GM23338 (cell line): ENCODE data around the gene STRA6. TPM values are rescaled to one million over a fixed set of nuclear protein-coding genes. Genes with fewer than 3 reads are reported as not detected.

ENCODE experiments used
- ATAC-seq: fragments of 200-7000 bp; cut with Tn5 transposase; 3 replicates; pipeline ENCODE4 v1.9.1; 2020
- DNase-seq: peaks from one replicate; pipeline ENCODE4 v3.0.0-alpha.2; 2015; ENCODE audit warnings: low spot score
- H2AFZ ChIP-seq: fragments of 200-600 bp; sonication (generic); 2 replicates; pipeline ENCODE4 v1.8.0; 2016; ENCODE audit warnings: antibody characterized with exemption, mild to moderate bottlenecking, moderate library complexity
- H3F3A ChIP-seq: fragments of 200-600 bp; sonication (generic); replicated peaks from 2 replicates; pipeline ENCODE4 v1.8.0; 2017; ENCODE audit warnings: antibody characterized with exemption, mixed run types, low read depth
- H3K27ac ChIP-seq: fragments of 200-600 bp; sonication (generic); 2 replicates; pipeline ENCODE4 v1.6.1; 2016; ENCODE audit warnings: low read depth
- H3K27me3 ChIP-seq: fragments of 200-600 bp; sonication (generic); 2 replicates; pipeline ENCODE4 v1.8.0; 2016; ENCODE audit warnings: mild to moderate bottlenecking, mixed run types, moderate library complexity; ENCODE audit not compliant: insufficient read depth
- H3K36me3 ChIP-seq: fragments of 200-600 bp; sonication (generic); 2 replicates; pipeline ENCODE4 v1.8.0; 2016; ENCODE audit warnings: mild to moderate bottlenecking; ENCODE audit not compliant: insufficient read depth
- H3K4me1 ChIP-seq: fragments of 200-600 bp; sonication (generic); 2 replicates; pipeline ENCODE4 v1.8.0; 2016; ENCODE audit warnings: mild to moderate bottlenecking, moderate library complexity; ENCODE audit not compliant: insufficient read depth
- H3K4me2 ChIP-seq: fragments of 200-600 bp; sonication (generic); 2 replicates; pipeline ENCODE4 v1.7.1; 2017; ENCODE audit warnings: mixed run types
- H3K4me3 ChIP-seq: fragments of 200-600 bp; sonication (generic); 2 replicates; pipeline ENCODE4 v1.6.1; 2016; ENCODE audit warnings: mixed run types
- H3K79me2 ChIP-seq: fragments of 200-600 bp; sonication (generic); replicated peaks from 2 replicates; pipeline ENCODE4 v1.8.0; 2017; ENCODE audit warnings: mild to moderate bottlenecking; ENCODE audit not compliant: insufficient read depth
- H3K9me2 ChIP-seq: fragments of 200-600 bp; sonication (generic); 2 replicates; pipeline ENCODE4 v1.8.0; 2017; ENCODE audit not compliant: insufficient read depth
- H4K20me1 ChIP-seq: fragments of 200-600 bp; sonication (generic); replicated peaks from 2 replicates; pipeline ENCODE4 v1.8.0; 2017; ENCODE audit warnings: mild to moderate bottlenecking; ENCODE audit not compliant: insufficient read depth
- H3K27ac Mint-ChIP-seq: 2 replicates; pipeline ENCODE4 v1.8.0; 2020; ENCODE audit warnings: inconsistent platforms, mild to moderate bottlenecking, moderate library complexity, mixed read lengths
- H3K27me3 Mint-ChIP-seq: 3 replicates; pipeline ENCODE4 v1.8.0; 2022; ENCODE audit warnings: low read depth, mild to moderate bottlenecking, moderate library complexity, mixed read lengths, inconsistent platforms; ENCODE audit not compliant: insufficient read depth, poor library complexity
- H3K36me3 Mint-ChIP-seq: 3 replicates; pipeline ENCODE4 v1.8.0; 2021; ENCODE audit warnings: low read depth, mild to moderate bottlenecking, inconsistent platforms, moderate library complexity, mixed read lengths
- H3K4me1 Mint-ChIP-seq: 3 replicates; pipeline ENCODE4 v1.8.0; 2020; ENCODE audit warnings: mild to moderate bottlenecking, inconsistent platforms, mixed read lengths
- H3K4me3 Mint-ChIP-seq: 3 replicates; pipeline ENCODE4 v1.8.0; 2021; ENCODE audit warnings: moderate library complexity, mild to moderate bottlenecking, inconsistent platforms, mixed read lengths
- H3K9me3 Mint-ChIP-seq: 3 replicates; pipeline ENCODE4 v1.8.0; 2020; ENCODE audit warnings: moderate library complexity, mild to moderate bottlenecking, inconsistent platforms, mixed read lengths
- EZH2 ChIP-seq: fragments of 200-600 bp; sonication (generic); IDR thresholded peaks from one replicate; pipeline ENCODE4 v1.8.0; 2017; ENCODE audit warnings: antibody characterized with exemption, mild to moderate bottlenecking, low read depth; ENCODE audit not compliant: unreplicated experiment
- EZH2phosphoT487 ChIP-seq: fragments of 200-600 bp; sonication (generic); IDR thresholded peaks from one replicate; pipeline ENCODE4 v1.8.1; 2018; ENCODE audit warnings: antibody characterized with exemption; ENCODE audit not compliant: unreplicated experiment
- POLR2AphosphoS5 ChIP-seq: IDR thresholded peaks from 2 replicates; pipeline ENCODE4 v1.6.1; 2016; ENCODE audit warnings: antibody characterized with exemption, low read depth
- STAT1 ChIP-seq: IDR thresholded peaks from one replicate; pipeline ENCODE4 v1.6.1; 2016; ENCODE audit warnings: antibody characterized with exemption; ENCODE audit not compliant: unreplicated experiment
- ZNF114 ChIP-seq: fragments of 250-450 bp; sonication (Bioruptor Pico); IDR thresholded peaks from 2 replicates; pipeline ENCODE4 v1.5.0; 2020; ENCODE audit warnings: mild to moderate bottlenecking, moderate library complexity
- ZNF331 ChIP-seq: fragments of 250-450 bp; sonication (Bioruptor Pico); IDR thresholded peaks from 2 replicates; pipeline ENCODE4 v1.5.0; 2020; ENCODE audit warnings: low read depth, mild to moderate bottlenecking, moderate library complexity
- polyA plus RNA-seq: library from polyadenylated mRNA; unstranded; fragments of >200 nt; fragmentation: Nextera tagmentation; extraction: Ambion mirVana; gene quantifications from 2 replicates; pipeline ENCODE4 v1.2.1, GENCODE V29; 2016
- total RNA-seq: library from RNA; depleted of rRNA; stranded (reverse); fragments of >200 nt; shearing (Covaris generic); gene quantifications from 2 replicates; pipeline ENCODE4 v1.2.3, GENCODE V29; 2014
- TF ChIP-seq, protein P1 (sequence below): IDR thresholded peaks from 2 replicates; pipeline ENCODE4 v1.6.1; 2016; ENCODE audit warnings: antibody characterized with exemption
- TF ChIP-seq, protein P2 (sequence below), 2 experiments: fragments of 200-600 bp in 1 of 2; sonication (generic) in 1 of 2; conservative IDR thresholded peaks; 2 replicates each; pipeline versions ENCODE4 v1.5.1 to v1.6.1; 2016 to 2017; ENCODE audit warnings: antibody characterized with exemption in 2 of 2, low read depth in 2 of 2, mild to moderate bottlenecking in 2 of 2, moderate library complexity in 1 of 2
- TF ChIP-seq, protein P3 (sequence below): fragments of 250-450 bp; sonication (Bioruptor Pico); IDR thresholded peaks from 2 replicates; pipeline ENCODE4 v1.5.0; 2020; ENCODE audit warnings: mild to moderate bottlenecking, moderate library complexity

The STRA6 gene
- total and polyA plus RNA-seq, 2 experiments from 2014 or later: 8.2 to 9.9 TPM

DNA sequence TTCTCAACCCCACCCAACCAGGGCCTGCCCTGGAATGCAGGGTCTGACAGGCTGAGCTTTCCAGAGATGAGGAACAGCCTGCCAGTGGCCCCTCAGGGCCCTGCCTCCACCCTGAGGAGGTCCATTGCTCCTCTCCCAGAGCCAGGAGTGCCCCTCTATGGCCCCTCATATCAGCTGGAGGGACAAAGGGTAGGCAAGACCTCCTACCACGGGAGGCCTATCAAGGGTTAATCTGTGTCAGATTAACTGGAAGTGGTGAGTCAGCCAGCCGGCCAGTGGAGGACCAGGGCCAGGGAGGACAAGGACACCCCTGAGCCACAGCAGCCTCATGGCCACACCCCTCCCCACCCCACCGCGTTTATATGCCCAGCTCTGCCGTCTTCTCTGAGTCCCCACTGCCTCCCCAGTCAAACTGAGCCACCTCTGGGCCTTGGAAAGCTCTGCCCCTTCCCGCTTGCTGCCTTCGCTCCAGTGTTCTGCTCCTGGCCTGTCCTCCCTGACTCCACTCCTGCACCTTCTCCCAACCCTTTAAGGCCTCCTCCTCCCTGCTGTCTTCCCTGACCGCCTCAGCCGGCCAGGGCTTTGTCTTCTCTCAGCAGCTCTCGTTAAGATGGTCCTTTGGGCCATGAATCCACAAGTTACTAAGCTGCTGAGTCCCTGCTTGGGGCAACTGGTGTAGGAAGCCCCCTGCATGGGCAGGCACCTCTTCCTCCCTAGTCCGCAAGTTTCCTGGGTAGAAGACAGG, 40.0 kb upstream of the STRA6 start:
- TF ChIP-seq, protein P1, sequence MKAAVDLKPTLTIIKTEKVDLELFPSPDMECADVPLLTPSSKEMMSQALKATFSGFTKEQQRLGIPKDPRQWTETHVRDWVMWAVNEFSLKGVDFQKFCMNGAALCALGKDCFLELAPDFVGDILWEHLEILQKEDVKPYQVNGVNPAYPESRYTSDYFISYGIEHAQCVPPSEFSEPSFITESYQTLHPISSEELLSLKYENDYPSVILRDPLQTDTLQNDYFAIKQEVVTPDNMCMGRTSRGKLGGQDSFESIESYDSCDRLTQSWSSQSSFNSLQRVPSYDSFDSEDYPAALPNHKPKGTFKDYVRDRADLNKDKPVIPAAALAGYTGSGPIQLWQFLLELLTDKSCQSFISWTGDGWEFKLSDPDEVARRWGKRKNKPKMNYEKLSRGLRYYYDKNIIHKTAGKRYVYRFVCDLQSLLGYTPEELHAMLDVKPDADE: no peak
- TF ChIP-seq EZH2 (no peak), ZNF114 (CRISPR knock-in tag) (no peak), POLR2AphosphoS5 (no peak), EZH2phosphoT487 (no peak), STAT1 (no peak), ZNF331 (CRISPR knock-in tag) (no peak)
- TF ChIP-seq, protein P2, sequence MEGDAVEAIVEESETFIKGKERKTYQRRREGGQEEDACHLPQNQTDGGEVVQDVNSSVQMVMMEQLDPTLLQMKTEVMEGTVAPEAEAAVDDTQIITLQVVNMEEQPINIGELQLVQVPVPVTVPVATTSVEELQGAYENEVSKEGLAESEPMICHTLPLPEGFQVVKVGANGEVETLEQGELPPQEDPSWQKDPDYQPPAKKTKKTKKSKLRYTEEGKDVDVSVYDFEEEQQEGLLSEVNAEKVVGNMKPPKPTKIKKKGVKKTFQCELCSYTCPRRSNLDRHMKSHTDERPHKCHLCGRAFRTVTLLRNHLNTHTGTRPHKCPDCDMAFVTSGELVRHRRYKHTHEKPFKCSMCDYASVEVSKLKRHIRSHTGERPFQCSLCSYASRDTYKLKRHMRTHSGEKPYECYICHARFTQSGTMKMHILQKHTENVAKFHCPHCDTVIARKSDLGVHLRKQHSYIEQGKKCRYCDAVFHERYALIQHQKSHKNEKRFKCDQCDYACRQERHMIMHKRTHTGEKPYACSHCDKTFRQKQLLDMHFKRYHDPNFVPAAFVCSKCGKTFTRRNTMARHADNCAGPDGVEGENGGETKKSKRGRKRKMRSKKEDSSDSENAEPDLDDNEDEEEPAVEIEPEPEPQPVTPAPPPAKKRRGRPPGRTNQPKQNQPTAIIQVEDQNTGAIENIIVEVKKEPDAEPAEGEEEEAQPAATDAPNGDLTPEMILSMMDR (conservative IDR thresholded peaks at IDR 0.05; ENCODE audit: low read depth in 2 of 2): no peak
- TF ChIP-seq, protein P3, sequence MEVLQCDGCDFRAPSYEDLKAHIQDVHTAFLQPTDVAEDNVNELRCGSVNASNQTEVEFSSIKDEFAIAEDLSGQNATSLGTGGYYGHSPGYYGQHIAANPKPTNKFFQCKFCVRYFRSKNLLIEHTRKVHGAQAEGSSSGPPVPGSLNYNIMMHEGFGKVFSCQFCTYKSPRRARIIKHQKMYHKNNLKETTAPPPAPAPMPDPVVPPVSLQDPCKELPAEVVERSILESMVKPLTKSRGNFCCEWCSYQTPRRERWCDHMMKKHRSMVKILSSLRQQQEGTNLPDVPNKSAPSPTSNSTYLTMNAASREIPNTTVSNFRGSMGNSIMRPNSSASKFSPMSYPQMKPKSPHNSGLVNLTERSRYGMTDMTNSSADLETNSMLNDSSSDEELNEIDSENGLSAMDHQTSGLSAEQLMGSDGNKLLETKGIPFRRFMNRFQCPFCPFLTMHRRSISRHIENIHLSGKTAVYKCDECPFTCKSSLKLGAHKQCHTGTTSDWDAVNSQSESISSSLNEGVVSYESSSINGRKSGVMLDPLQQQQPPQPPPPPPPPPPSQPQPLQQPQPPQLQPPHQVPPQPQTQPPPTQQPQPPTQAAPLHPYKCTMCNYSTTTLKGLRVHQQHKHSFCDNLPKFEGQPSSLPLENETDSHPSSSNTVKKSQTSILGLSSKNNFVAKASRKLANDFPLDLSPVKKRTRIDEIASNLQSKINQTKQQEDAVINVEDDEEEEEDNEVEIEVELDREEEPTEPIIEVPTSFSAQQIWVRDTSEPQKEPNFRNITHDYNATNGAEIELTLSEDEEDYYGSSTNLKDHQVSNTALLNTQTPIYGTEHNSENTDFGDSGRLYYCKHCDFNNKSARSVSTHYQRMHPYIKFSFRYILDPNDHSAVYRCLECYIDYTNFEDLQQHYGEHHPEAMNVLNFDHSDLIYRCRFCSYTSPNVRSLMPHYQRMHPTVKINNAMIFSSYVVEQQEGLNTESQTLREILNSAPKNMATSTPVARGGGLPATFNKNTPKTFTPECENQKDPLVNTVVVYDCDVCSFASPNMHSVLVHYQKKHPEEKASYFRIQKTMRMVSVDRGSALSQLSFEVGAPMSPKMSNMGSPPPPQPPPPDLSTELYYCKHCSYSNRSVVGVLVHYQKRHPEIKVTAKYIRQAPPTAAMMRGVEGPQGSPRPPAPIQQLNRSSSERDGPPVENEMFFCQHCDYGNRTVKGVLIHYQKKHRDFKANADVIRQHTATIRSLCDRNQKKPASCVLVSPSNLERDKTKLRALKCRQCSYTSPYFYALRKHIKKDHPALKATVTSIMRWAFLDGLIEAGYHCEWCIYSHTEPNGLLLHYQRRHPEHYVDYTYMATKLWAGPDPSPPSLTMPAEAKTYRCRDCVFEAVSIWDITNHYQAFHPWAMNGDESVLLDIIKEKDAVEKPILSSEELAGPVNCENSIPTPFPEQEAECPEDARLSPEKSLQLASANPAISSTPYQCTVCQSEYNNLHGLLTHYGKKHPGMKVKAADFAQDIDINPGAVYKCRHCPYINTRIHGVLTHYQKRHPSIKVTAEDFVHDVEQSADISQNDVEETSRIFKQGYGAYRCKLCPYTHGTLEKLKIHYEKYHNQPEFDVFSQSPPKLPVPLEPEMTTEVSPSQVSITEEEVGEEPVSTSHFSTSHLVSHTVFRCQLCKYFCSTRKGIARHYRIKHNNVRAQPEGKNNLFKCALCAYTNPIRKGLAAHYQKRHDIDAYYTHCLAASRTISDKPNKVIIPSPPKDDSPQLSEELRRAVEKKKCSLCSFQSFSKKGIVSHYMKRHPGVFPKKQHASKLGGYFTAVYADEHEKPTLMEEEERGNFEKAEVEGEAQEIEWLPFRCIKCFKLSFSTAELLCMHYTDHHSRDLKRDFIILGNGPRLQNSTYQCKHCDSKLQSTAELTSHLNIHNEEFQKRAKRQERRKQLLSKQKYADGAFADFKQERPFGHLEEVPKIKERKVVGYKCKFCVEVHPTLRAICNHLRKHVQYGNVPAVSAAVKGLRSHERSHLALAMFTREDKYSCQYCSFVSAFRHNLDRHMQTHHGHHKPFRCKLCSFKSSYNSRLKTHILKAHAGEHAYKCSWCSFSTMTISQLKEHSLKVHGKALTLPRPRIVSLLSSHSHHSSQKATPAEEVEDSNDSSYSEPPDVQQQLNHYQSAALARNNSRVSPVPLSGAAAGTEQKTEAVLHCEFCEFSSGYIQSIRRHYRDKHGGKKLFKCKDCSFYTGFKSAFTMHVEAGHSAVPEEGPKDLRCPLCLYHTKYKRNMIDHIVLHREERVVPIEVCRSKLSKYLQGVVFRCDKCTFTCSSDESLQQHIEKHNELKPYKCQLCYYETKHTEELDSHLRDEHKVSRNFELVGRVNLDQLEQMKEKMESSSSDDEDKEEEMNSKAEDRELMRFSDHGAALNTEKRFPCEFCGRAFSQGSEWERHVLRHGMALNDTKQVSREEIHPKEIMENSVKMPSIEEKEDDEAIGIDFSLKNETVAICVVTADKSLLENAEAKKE (CRISPR knock-in tag): no peak
- H3K79me2 ChIP-seq: no peaks in the 10 kb centered on the region
- no peak overlapping the region for H3K4me3 ChIP-seq
- H3K4me3 Mint-ChIP-seq: no peak overlapping the region; the same call in 2 of the 3 replicates
- H3K36me3 Mint-ChIP-seq: no peaks in the 10 kb centered on the region
- peaks cover 43% of the 10 kb centered on the region for H3K4me1 Mint-ChIP-seq
- no peaks in the 10 kb centered on the region for H3K9me3 Mint-ChIP-seq
- H3K4me1 ChIP-seq: peaks cover 12% of the 10 kb centered on the region
- H3K9me2 ChIP-seq: no peaks in the 10 kb centered on the region
- peaks cover 13% of the 10 kb centered on the region; the same call in 1 of the 2 replicates for H3K27me3 ChIP-seq
- no peak overlapping the region for H3K27ac ChIP-seq
- no peaks in the 10 kb centered on the region for H4K20me1 ChIP-seq
- no peak overlapping the region for H3K27ac Mint-ChIP-seq
- H3K4me2 ChIP-seq: no peak overlapping the region
- DNase-seq (no peak), ATAC-seq (no peak)
- no peak overlapping the region for H2AFZ ChIP-seq
- peaks cover 18% of the 10 kb centered on the region for H3K27me3 Mint-ChIP-seq
- no peaks in the 10 kb centered on the region for H3K36me3 ChIP-seq
- 0 out of 2 replicates have a peak, but pooled peaks cover 8% of the 10 kb centered on the region for H3F3A ChIP-seq
